GM12873 (cell line): ENCODE data around the gene AJUBA.

Source experiments
- TF ChIP-seq, protein P1 (sequence below): IDR thresholded peaks from 2 replicates; pipeline ENCODE4 v1.5.1; 2012; ENCODE audit warnings: low read depth, mild to moderate bottlenecking, moderate library complexity, low read length, control low read depth; ENCODE audit not compliant: insufficient read depth; ENCODE audit errors: missing control alignments

AJUBA gene

DNA sequence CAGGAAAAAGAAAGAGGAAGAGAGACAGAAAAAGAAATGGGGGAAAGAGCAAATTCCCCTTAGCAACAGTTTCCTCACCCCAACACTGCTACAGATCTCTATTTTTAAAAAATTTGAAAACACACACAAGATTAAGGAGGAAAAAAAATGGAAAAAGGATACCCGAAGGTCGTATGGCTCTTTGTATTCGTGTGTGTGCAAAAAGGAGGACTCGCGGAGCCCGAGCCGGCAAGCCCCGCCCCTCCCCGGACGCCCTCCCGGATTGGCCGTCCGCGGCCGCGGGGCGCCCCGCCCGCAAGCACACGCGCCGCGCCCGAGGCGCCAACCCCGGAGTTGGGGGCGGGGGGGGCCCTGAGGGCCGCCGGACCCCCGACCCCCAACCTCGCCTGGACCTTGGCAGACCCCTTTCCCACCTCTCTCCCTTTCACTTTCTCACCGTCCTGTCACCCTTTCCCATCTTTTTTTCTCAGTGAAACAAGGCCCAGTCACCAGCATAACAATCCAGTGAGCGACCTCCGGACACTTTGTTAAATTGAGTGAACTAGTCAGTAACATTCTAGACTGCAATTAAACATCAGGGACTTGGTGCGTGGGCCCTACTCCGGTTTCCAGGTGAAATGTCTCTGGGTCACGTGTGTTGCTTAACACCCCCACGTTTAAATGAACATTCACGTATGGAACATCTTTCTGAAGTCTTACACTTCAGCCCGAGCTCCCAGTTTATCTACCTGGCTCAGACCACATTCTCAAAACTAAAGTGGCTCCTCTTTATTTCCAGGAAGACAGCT is 27.8 kb upstream of the AJUBA start, which contains the start of gene C14orf93:
TSS of gene C14orf93 (minus strand) at position 205 of the 788 bp plus-strand sequence. CDS start 11,120 bp downstream, outside the sequence.
- TF ChIP-seq, protein P1, sequence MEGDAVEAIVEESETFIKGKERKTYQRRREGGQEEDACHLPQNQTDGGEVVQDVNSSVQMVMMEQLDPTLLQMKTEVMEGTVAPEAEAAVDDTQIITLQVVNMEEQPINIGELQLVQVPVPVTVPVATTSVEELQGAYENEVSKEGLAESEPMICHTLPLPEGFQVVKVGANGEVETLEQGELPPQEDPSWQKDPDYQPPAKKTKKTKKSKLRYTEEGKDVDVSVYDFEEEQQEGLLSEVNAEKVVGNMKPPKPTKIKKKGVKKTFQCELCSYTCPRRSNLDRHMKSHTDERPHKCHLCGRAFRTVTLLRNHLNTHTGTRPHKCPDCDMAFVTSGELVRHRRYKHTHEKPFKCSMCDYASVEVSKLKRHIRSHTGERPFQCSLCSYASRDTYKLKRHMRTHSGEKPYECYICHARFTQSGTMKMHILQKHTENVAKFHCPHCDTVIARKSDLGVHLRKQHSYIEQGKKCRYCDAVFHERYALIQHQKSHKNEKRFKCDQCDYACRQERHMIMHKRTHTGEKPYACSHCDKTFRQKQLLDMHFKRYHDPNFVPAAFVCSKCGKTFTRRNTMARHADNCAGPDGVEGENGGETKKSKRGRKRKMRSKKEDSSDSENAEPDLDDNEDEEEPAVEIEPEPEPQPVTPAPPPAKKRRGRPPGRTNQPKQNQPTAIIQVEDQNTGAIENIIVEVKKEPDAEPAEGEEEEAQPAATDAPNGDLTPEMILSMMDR: no peak

DNA sequence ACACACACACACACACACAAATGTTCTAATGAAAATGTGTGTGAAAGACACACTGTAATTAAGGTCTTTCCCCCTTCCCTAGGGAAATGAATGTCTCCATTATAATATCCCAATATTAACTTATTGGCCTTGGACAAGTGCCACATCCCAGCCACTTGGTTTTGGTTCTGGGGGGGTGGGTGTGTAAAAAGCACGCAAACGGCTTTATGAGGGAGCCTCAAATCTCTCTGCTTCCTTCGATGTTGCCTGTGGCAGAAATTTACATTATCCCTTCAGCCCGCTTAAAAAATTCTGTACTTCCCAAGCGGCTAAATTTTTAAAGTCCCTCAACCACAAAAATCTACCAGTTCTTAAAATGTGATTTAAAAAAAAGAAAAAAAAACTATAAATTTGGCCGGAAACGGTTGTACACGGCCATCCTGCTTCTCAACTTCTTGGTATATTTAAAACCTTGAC is 27.2 kb upstream of the AJUBA start:
- TF ChIP-seq, protein P1: no peak

DNA sequence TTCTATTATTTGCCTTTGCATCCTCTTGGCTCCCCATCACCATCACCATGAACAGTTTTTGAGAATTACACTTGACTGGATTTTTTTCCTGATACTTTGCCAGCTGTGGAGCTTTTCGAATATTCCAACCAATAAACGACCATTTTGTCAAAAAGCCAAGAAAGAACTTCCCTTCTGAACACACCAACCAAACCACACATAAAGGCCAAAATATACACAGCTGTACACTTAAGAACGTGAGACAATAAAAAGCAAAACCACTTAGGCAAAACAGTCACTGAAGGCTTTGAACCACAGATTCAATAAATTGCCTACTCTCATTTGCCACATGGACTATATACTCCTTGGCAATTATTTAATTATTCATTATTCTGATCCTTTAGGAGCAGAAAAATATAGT is 26.5 kb upstream of the AJUBA start:
- TF ChIP-seq, protein P1: no peak

DNA sequence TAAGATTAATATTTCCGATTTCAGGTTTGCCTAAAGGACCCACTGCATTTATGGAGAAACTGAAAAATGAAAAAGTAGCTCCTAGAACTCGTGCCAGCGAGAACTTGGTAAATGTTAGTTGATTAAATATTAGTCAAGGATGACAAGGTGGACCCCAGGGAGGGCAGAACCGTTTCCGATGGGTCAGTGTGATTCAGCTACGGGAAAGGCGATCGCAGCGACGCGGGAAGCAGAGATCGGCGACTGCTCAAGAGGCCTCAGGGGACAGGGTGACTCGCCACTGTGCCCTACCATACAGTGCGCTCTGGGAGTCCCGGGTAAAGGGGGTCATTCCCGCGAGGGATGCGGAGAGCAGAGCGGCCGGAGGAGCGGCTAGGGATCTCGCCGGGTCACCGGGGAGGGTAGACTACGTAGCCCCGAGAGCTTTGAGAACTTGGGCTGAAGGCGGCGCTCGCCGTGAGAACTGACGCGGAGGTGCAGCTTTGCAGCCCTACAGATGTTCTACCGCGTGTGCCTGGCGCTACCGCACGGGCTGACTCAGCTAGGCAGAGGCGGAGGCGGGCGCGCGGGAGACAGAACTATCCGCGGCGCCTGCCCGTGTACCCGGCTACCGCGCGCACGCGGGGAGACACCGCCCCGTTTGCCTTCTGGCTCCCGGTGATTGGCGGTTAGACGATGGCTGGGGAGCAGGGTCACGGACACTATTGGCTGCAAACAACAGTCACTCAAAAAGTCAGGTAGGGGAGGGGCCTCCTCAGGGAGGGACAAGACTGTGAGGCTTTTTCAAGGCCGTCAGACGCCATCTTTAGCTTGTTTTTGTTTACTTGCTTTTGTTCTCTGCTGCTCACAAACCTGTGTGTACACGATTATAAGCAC is 24.4 kb upstream of the AJUBA start:
- TF ChIP-seq, protein P1: peak; percentile 47

DNA sequence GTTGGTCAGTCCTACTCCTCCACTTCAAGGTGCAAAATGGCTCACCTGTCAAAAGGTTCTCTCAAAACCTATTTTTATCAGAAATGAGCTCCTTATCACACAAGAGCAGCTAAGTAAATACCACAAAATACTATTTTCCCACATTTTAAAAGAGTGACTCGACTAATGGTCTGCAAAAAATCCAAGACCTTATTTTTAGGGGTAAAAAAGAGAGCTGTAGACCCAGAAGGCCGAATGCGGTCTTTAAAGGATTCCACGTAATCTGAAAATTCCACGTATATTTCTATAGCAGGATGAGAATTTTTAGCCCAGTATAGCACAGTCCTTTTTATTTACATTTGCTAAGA is 23.8 kb upstream of the AJUBA start:
- TF ChIP-seq, protein P1: no peak

DNA sequence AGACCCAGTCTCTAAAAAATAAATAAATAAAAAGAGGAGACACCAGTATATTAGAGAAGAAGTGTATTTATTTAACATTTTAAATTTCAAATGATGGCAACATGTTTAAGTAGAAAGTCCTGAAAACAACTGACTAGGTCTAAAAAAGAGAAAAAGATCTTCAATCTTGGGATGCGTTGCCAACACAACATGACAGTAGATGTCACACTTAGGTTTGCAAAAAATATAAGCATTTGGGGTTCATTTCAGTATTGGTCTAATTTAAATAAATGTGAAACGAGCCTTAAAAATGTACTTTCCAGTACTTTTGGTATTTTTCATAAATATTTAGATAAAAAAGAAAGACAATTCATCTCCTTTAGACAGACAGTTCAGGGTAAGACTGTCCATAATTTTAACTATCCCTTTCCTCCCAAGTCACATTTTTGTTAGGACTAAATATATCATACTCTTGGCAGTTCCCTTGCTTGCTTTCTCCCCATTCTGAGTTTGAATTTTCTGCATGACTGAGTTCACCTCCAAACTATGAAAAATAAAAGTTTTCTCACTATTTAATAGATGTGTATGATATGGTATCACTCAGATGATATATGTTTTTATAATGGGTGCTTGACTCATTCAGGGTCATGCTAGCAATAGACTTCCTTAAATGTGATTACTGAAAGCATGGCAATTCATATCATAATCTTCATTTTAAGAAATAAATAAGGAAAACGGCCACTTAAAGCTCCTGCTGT is 23.3 kb upstream of the AJUBA start:
- TF ChIP-seq, protein P1: no peak

DNA sequence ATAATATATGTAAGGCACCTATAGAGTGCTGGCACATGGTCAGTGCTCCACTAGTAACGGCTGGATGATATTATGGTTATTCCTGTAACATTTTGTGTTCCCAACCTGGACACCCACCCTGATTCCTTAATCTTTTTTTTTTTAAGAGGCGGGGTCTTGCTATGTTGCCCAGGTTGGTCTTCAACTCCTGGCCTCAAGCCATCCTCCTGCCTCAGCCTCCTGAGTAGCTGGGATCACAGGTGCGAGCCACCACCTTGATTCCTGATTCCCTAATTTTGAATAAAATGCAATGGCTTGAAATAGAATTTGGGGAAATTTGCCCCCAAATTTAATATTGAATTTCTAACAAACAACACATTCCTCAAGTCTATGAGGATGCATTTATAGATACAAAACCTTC is 20.2 kb upstream of the AJUBA start:
- TF ChIP-seq, protein P1: no peak
